ENCODE measurements around the gene SMS. TPM values are rescaled to one million over a fixed set of nuclear protein-coding genes. Genes with fewer than 3 reads are reported as not detected.

Gene SMS
- total RNA-seq, 1 donor from 2014 or later: 96.5 TPM

DNA sequence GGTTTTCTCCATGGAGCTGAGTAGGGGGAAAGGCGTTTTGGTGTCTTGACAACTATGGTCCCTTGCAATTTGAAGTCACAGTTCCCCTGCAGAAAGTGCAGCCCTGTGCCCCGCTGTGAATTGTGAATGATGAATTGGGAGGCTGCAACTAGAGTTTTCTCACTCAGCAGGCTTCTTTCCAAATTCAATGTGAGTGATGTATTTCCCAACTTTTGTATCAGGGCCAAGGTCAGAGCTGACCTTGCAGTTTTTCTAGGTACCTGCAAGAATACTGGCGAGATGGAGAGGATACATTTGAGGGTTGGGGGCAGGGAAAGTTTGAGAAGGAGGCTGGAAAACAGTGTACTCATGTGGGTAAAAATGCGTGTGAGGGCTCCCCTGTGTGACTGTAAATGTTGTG lies 103.4 kb downstream of the SMS start:
- no peak for DNase-seq
- Mint-ChIP-seq H3K4me3 (ENCODE audit: unreplicated experiment) (no peak overlapping the region), H3K27me3 (ENCODE audit: unreplicated experiment) (peaks cover 2% of the 10 kb centered on the region), H3K9me3 (ENCODE audit: unreplicated experiment) (peaks cover 2% of the 10 kb centered on the region), H3K4me1 (ENCODE audit: low read depth, unreplicated experiment) (no peaks in the 10 kb centered on the region), H3K27ac (ENCODE audit: unreplicated experiment) (no peak overlapping the region), H3K36me3 (ENCODE audit: unreplicated experiment) (no peaks in the 10 kb centered on the region)
- TF ChIP-seq CTCF (IDR thresholded peaks at IDR 0.05; ENCODE audit: partially characterized antibody, unreplicated experiment): no peak

Other genes starting within 250 kb of the SMS start
- not detected for gene SMPX, start 182.6 kb upstream of the SMS start, total RNA-seq (ENCODE audit: unreplicated experiment)
- gene MBTPS2, start 101.1 kb upstream of the SMS start, total RNA-seq (ENCODE audit: unreplicated experiment): 22.3 TPM
- gene YY2, start 84.7 kb upstream of the SMS start, total RNA-seq (ENCODE audit: unreplicated experiment): 1.1 TPM
- 0.17 TPM for gene PHEX, start 91.6 kb downstream of the SMS start, total RNA-seq (ENCODE audit: unreplicated experiment)

Data from glutamatergic neuron (in vitro differentiated cells).